GM12878 (cell line): Measurements from ENCODE around the gene COG4. TPM values are rescaled to one million over a fixed set of nuclear protein-coding genes. Genes with fewer than 3 reads are reported as not detected.

ENCODE experiments used
- ASH2L ChIP-seq: fragments of 300-600, 200-600 bp; sonication (generic); IDR thresholded peaks from 2 replicates; pipeline ENCODE4 v1.6.1; 2017; ENCODE audit warnings: low read depth, mild to moderate bottlenecking, borderline replicate concordance
- BCL11A ChIP-seq: IDR thresholded peaks from 2 replicates; pipeline ENCODE4 v1.6.1; 2011; ENCODE audit warnings: low read depth, low read length
- BHLHE40 ChIP-seq, 2 experiments: fragments of 450-650 bp in 1 of 2; IDR thresholded peaks; 2 replicates each; pipeline ENCODE4 v1.6.1; 2011 to 2017; ENCODE audit warnings: low read depth in 2 of 2, borderline replicate concordance in 1 of 2, improper control_type of control experiment in 1 of 2, low read length in 1 of 2, mild to moderate bottlenecking in 1 of 2
- CBX3 ChIP-seq: fragments of 200-600 bp; sonication (generic); IDR thresholded peaks from 2 replicates; pipeline ENCODE4 v1.6.1; 2016; ENCODE audit warnings: low read depth, borderline replicate concordance
- CHD1 ChIP-seq: IDR thresholded peaks from 2 replicates; pipeline ENCODE4 v1.6.1; 2012; ENCODE audit warnings: low read depth, low read length, improper control_type of control experiment
- EED ChIP-seq: sonication (generic); IDR thresholded peaks from 2 replicates; pipeline ENCODE4 v1.6.1; 2016; ENCODE audit warnings: antibody characterized with exemption, low read depth
- GABPA ChIP-seq: IDR thresholded peaks from 2 replicates; pipeline ENCODE4 v1.6.1; 2014; ENCODE audit warnings: antibody characterized with exemption, low read depth, mild to moderate bottlenecking, inconsistent platforms
- HDGF ChIP-seq: fragments of 450-650 bp; IDR thresholded peaks from 2 replicates; pipeline ENCODE4 v1.6.1; 2016; ENCODE audit warnings: antibody characterized with exemption
- KLF5 ChIP-seq: fragments of 450-650 bp; IDR thresholded peaks from 2 replicates; pipeline ENCODE4 v1.6.1; 2014; ENCODE audit warnings: mild to moderate bottlenecking; ENCODE audit not compliant: partially characterized antibody
- NR2C2 ChIP-seq: IDR thresholded peaks from 2 replicates; pipeline ENCODE4 v1.6.1; 2011; ENCODE audit warnings: borderline replicate concordance, low read depth; ENCODE audit not compliant: control insufficient read depth, insufficient read length
- RB1 ChIP-seq: fragments of 450-650 bp; formaldehyde crosslinking; IDR thresholded peaks from 2 replicates; pipeline ENCODE4 v1.6.1; 2017; ENCODE audit warnings: mild to moderate bottlenecking, borderline replicate concordance
- RUNX3 ChIP-seq: IDR thresholded peaks from 2 replicates; pipeline ENCODE4 v1.6.1; 2012; ENCODE audit warnings: low read length, inconsistent platforms
- SREBF1 ChIP-seq: IDR thresholded peaks from 2 replicates; pipeline ENCODE4 v1.6.1; 2012; ENCODE audit warnings: mild to moderate bottlenecking, low read length
- SUZ12 ChIP-seq: fragments of 200-600 bp; sonication (generic); IDR thresholded peaks from one replicate; pipeline ENCODE4 v1.6.1; 2018; ENCODE audit warnings: antibody characterized with exemption, mild to moderate bottlenecking; ENCODE audit not compliant: unreplicated experiment
- ZNF622 ChIP-seq: fragments of 450-650 bp; IDR thresholded peaks from 2 replicates; pipeline ENCODE4 v1.6.1; 2017; ENCODE audit warnings: mild to moderate bottlenecking, inconsistent platforms
- ZZZ3 ChIP-seq: IDR thresholded peaks from 2 replicates; pipeline ENCODE4 v1.6.1; 2011; ENCODE audit warnings: low read depth; ENCODE audit not compliant: control insufficient read depth, insufficient read length
- polyA plus RNA-seq, 11 experiments: library from polyadenylated mRNA; depleted of rRNA in 4 of 11; unstranded in 6 of 11; stranded (reverse) in 5 of 11; fragments of >200 nt; fragmentation: Nextera tagmentation in 4 of 11; fragmentation: Illumina TruSeq in 1 of 11; extraction: Ambion mirVana in 4 of 11; extraction: Trizol in 1 of 11; gene quantifications; 1 replicate in 1 of 11; 2 replicates in 10 of 11; pipeline versions ENCODE4 v1.2.1 to v1.2.3, GENCODE V29; 2011 to 2016; ENCODE audit warnings: inconsistent platforms in 2 of 11, missing spikeins in 2 of 11, low read depth in 1 of 11
- total RNA-seq, 4 experiments: library from RNA; depleted of rRNA in 3 of 4; stranded (reverse); fragments of >200 nt in 3 of 4; fragmentation: Illumina TruSeq in 1 of 4; extraction: Trizol in 1 of 4; gene quantifications; 2 replicates each; pipeline versions ENCODE4 v1.2.1 to v1.2.3, GENCODE V29; 2013 to 2021
- TF ChIP-seq, protein P1 (sequence below): fragments of 450-650 bp; IDR thresholded peaks from 2 replicates; pipeline ENCODE4 v1.6.1; 2017; ENCODE audit warnings: mild to moderate bottlenecking, moderate library complexity
- TF ChIP-seq, protein P2 (sequence below): fragments of 450-650 bp; IDR thresholded peaks from 2 replicates; pipeline ENCODE4 v1.6.1; 2017; ENCODE audit warnings: mild to moderate bottlenecking
- TF ChIP-seq, protein P3 (sequence below): IDR thresholded peaks from 2 replicates; pipeline ENCODE4 v1.6.1; 2012; ENCODE audit warnings: improper control_type of control experiment, low read depth, low read length; ENCODE audit not compliant: insufficient replicate concordance

COG4 gene
- total and polyA plus RNA-seq, 10 of the 15 experiments (the other 5 are each of a cell fraction or from before 2014, with no cell fraction given) = 7.0 to 57.7 (median 33.0) TPM

DNA sequence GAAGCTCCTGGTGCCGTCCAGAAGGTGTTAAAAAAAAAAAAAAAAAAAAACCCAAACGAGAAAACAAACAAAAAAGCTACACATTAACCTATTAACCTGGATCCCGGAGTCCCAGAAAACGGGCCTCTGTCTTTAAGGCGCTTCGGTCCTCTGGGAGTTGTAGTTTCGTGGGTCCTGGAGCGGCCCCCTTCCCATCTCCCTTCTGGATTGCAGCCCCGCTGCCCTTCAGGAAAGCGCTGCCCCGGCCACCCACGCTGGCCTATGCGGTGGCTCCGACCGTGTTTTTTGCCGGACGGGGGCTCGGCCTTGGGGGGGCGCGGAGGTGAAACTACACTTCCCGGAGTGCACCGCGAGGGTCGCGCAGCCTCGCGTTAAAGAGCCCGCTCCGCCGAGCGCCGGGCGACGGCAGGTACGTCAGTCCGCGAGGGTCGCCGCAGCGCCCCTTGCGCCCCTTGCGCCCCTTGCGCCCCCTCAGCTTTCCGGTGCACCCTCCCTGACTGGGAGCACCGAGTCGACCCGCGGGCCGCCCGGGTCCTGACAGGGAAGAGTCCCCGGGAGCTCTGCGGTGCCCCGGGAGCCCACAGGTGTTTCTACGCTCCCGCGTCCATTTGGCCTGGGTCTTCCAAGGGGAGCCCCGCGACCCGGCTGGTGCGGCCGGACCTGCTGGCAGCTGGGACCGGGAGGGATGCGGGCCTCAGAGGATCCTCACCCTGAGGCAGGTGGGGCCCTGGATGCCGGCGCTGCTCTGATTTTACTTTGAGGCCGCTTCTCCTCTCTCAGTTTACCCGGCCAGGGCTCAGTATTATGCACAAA is 68.9 kb downstream of the COG4 start, which contains the start of gene FCSK (continued):
- TF ChIP-seq, protein P1, sequence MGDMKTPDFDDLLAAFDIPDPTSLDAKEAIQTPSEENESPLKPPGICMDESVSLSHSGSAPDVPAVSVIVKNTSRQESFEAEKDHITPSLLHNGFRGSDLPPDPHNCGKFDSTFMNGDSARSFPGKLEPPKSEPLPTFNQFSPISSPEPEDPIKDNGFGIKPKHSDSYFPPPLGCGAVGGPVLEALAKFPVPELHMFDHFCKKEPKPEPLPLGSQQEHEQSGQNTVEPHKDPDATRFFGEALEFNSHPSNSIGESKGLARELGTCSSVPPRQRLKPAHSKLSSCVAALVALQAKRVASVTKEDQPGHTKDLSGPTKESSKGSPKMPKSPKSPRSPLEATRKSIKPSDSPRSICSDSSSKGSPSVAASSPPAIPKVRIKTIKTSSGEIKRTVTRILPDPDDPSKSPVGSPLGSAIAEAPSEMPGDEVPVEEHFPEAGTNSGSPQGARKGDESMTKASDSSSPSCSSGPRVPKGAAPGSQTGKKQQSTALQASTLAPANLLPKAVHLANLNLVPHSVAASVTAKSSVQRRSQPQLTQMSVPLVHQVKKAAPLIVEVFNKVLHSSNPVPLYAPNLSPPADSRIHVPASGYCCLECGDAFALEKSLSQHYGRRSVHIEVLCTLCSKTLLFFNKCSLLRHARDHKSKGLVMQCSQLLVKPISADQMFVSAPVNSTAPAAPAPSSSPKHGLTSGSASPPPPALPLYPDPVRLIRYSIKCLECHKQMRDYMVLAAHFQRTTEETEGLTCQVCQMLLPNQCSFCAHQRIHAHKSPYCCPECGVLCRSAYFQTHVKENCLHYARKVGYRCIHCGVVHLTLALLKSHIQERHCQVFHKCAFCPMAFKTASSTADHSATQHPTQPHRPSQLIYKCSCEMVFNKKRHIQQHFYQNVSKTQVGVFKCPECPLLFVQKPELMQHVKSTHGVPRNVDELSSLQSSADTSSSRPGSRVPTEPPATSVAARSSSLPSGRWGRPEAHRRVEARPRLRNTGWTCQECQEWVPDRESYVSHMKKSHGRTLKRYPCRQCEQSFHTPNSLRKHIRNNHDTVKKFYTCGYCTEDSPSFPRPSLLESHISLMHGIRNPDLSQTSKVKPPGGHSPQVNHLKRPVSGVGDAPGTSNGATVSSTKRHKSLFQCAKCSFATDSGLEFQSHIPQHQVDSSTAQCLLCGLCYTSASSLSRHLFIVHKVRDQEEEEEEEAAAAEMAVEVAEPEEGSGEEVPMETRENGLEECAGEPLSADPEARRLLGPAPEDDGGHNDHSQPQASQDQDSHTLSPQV = no peak
- TF ChIP-seq BCL11A = no peak
- TF ChIP-seq ZNF622 = no peak
- TF ChIP-seq, protein P2, sequence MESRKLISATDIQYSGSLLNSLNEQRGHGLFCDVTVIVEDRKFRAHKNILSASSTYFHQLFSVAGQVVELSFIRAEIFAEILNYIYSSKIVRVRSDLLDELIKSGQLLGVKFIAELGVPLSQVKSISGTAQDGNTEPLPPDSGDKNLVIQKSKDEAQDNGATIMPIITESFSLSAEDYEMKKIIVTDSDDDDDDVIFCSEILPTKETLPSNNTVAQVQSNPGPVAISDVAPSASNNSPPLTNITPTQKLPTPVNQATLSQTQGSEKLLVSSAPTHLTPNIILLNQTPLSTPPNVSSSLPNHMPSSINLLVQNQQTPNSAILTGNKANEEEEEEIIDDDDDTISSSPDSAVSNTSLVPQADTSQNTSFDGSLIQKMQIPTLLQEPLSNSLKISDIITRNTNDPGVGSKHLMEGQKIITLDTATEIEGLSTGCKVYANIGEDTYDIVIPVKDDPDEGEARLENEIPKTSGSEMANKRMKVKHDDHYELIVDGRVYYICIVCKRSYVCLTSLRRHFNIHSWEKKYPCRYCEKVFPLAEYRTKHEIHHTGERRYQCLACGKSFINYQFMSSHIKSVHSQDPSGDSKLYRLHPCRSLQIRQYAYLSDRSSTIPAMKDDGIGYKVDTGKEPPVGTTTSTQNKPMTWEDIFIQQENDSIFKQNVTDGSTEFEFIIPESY = peak; percentile 42; the same call in 1 of the 2 replicates
- TF ChIP-seq EED = no peak
- TF ChIP-seq CHD1 = no peak
- no peak for TF ChIP-seq ASH2L
- TF ChIP-seq KLF5 = peak; percentile 33
- TF ChIP-seq GABPA = no peak; the same call in 1 of the 2 replicates
- TF ChIP-seq NR2C2 = no peak
- no peak for TF ChIP-seq CBX3
- peak; percentile 51; the same call in 1 of the 2 replicates for TF ChIP-seq RB1
- 0 out of 4 replicates have a peak, but pooled peaks of 1 of the 2 experiments have one; percentile 34 for TF ChIP-seq BHLHE40 (IDR thresholded peaks at IDR 0.05; ENCODE audit: borderline replicate concordance in 1 of 2, low read depth in 2 of 2, low read length in 1 of 2)
- no peak for TF ChIP-seq ZZZ3
- TF ChIP-seq, protein P3, sequence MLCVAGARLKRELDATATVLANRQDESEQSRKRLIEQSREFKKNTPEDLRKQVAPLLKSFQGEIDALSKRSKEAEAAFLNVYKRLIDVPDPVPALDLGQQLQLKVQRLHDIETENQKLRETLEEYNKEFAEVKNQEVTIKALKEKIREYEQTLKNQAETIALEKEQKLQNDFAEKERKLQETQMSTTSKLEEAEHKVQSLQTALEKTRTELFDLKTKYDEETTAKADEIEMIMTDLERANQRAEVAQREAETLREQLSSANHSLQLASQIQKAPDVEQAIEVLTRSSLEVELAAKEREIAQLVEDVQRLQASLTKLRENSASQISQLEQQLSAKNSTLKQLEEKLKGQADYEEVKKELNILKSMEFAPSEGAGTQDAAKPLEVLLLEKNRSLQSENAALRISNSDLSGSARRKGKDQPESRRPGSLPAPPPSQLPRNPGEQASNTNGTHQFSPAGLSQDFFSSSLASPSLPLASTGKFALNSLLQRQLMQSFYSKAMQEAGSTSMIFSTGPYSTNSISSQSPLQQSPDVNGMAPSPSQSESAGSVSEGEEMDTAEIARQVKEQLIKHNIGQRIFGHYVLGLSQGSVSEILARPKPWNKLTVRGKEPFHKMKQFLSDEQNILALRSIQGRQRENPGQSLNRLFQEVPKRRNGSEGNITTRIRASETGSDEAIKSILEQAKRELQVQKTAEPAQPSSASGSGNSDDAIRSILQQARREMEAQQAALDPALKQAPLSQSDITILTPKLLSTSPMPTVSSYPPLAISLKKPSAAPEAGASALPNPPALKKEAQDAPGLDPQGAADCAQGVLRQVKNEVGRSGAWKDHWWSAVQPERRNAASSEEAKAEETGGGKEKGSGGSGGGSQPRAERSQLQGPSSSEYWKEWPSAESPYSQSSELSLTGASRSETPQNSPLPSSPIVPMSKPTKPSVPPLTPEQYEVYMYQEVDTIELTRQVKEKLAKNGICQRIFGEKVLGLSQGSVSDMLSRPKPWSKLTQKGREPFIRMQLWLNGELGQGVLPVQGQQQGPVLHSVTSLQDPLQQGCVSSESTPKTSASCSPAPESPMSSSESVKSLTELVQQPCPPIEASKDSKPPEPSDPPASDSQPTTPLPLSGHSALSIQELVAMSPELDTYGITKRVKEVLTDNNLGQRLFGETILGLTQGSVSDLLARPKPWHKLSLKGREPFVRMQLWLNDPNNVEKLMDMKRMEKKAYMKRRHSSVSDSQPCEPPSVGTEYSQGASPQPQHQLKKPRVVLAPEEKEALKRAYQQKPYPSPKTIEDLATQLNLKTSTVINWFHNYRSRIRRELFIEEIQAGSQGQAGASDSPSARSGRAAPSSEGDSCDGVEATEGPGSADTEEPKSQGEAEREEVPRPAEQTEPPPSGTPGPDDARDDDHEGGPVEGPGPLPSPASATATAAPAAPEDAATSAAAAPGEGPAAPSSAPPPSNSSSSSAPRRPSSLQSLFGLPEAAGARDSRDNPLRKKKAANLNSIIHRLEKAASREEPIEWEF = no peak
- no peak for TF ChIP-seq HDGF
- TF ChIP-seq SUZ12 = no peak
- 0 out of 2 replicates have a peak, but pooled peaks have one; percentile 19 for TF ChIP-seq RUNX3
- TF ChIP-seq SREBF1 = no peak; the same call in 1 of the 2 replicates
